Sigmoid colon (tissue), 3 donors: ENCODE data around the gene PEX14.

ENCODE experiments used
- POLR2A ChIP-seq, 2 donors: fragments of 450-650 bp; IDR thresholded peaks; one replicate each; pipeline ENCODE4 v1.6.1; 2016; ENCODE audit warnings: antibody characterized with exemption in 2 of 2, mild to moderate bottlenecking in 2 of 2, moderate library complexity in 2 of 2
- TF ChIP-seq, protein P1 (sequence below), 4 experiments: fragments of 450-650 bp in 3 of 4; fragments of 200-600 bp in 1 of 4; IDR thresholded peaks; one replicate each; pipeline ENCODE4 v1.5.1; 2016 to 2019; ENCODE audit warnings: antibody characterized with exemption in 4 of 4, mild to moderate bottlenecking in 3 of 4, moderate library complexity in 2 of 4

DNA sequence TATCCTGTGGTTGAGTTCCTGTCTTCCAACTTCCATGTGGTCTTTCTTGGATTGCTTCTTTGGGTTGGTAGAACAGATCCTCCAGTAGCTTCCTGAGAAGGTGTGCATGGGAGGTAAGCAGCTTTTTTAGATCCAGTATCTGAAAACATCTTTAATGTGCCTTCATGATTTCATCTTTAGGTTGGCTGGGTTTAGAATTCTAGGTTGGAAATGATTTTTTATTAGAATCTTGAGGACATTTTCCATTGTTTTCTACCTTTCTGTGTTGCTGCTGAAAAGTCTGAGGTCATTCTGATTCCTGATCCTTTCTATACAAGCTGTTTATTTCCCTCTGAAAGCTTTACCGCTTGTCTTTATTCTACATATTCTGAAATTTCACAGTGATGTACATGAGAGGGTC lies 94.8 kb downstream of the PEX14 start:
- TF ChIP-seq, protein P1, sequence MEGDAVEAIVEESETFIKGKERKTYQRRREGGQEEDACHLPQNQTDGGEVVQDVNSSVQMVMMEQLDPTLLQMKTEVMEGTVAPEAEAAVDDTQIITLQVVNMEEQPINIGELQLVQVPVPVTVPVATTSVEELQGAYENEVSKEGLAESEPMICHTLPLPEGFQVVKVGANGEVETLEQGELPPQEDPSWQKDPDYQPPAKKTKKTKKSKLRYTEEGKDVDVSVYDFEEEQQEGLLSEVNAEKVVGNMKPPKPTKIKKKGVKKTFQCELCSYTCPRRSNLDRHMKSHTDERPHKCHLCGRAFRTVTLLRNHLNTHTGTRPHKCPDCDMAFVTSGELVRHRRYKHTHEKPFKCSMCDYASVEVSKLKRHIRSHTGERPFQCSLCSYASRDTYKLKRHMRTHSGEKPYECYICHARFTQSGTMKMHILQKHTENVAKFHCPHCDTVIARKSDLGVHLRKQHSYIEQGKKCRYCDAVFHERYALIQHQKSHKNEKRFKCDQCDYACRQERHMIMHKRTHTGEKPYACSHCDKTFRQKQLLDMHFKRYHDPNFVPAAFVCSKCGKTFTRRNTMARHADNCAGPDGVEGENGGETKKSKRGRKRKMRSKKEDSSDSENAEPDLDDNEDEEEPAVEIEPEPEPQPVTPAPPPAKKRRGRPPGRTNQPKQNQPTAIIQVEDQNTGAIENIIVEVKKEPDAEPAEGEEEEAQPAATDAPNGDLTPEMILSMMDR (IDR thresholded peaks at IDR 0.05), result no peak
- TF ChIP-seq POLR2A (IDR thresholded peaks at IDR 0.05), result no peak
